ENCODE data around the gene ARFIP1.
"Not testable (repeated sequence)": the region's sequence is repeated elsewhere in the genome, so short reads cannot be mapped to it uniquely, and the experiment has no call there.

The ARFIP1 gene

DNA sequence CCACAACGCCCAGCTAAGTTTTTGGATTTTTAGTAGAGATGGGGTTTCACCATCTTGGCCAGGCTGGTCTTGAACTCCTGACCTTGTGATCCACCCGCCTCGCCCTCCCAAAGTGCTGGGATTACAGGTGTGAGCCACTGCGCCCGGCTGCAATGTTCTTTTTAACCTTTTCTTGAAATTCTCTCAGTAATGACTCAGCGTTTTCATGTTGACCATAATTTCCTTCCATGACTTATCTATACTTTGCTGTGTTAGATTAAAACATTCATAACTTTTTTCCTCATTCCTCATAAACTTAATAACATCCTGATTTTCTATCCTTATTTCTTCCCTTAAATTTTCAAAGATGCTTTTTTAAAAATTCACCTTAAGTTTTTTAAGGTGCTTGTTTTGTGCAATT lies 118.4 kb downstream of the ARFIP1 start:
- DNase-seq (ENCODE audit: low read depth): not testable (repeated sequence)

DNA sequence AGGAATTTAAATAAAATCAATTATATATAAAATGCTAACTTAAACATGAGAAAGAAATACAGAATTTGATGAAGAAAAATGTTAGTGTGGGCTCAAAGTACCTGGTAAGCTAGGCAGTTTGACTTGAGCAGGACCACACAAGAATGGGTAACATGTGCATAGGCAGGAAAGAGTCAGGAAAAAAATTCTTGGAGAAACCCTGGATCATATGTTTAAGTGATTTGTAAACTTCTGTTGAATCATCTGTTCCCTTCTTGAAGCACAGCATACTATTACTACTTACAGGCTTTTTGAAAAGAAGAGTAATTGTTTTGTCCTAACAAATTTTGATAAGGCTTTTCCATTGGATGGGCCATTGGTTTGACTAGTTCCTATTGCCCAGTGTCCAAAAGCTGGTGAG lies 118.9 kb downstream of the ARFIP1 start:
- DNase-seq (ENCODE audit: low read depth): no peak

DNA sequence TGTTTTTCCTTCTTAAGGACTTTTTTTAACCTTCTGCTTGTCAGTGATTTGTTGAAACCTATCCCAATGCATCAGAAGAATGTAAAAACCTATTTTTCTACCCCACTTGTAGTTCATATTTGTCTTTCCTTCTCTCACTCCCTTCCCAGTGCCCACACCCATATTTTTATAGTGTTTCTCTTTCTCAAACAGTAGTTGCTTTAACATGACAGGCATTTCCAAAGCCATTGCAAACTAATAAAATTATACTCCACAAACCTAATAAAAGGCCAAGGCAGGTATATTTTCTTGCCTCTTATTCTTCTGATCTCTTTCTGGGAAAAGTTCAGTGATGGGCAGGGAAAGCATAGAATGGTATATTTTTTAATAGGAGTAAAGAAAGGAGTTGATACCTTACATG lies 120.6 kb downstream of the ARFIP1 start:
- DNase-seq (ENCODE audit: low read depth): no peak

DNA sequence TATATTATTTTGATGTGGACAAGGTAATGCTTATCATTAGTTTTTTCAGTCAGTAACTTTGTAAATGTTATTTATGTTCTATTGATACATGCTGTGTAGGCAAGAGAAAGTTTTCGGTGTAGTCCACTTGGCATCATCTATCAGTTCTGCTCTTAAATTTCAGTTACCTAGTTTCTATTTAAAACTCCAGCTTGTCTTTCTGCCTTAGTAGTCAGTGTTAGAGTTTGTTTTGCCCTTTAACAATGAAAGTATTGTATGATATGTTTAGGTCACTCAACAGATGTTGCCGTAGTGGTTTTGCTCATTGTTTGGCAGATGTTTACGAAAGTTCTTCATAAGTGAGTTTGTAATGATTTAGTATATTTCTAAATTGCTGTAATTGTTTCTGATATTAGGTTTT lies 121.5 kb downstream of the ARFIP1 start:
- DNase-seq (ENCODE audit: low read depth): no peak

DNA sequence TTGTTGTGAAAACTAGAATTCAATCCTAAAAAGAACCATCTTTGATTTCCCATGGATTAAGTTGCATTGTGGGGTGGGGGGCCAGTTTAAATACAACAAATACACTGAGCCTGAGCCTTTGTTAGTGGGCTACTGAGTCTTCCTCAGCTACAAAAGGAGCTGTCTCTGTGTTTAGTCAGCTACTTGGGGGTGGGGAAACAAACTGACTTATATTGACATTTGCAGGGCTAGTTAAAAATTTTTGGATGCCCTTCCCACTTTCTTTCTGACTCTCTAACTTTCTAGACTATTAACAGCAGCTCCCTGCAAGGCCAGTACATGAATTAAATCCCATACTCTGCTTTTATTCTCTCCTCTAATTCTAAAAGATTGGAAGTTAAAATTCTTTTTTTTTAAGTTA lies 123.9 kb downstream of the ARFIP1 start:
- DNase-seq (ENCODE audit: low read depth): no peak

DNA sequence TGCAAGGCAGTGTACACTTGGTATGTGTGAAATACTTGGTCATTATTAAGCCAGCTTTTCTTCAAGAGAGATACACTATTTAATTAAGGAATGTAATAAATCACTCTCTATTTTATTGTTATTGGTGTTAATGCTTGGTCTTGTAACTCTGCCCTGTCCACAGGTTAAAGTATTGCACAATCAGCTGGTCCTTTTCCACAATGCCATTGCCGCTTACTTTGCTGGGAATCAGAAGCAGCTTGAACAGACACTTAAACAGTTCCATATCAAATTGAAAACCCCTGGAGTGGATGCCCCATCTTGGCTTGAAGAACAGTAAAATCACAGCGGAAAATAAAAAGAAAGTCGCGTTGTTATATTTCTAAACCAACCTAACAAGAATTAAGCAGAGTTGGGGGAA lies 130.1 kb downstream of the ARFIP1 start:
- DNase-seq (ENCODE audit: low read depth): no peak

DNA sequence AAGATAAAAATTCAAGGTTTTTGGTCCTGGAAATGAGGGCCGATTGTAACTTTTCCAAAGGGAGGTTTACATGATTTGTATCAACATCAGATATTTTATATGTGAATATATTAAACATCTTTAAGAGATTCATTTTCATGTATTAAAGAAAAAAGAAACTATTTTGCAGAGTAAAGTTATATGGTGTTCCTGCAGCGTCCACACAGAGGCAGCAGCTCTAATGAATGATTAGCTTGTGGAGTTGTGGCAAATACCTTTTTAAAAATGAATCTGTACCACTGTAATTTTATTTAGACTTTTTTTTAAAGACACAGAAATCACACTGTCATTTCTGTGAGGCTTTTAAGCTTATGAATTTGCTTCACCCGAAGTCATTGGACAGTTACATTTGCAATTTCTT lies 130.8 kb downstream of the ARFIP1 start:
- DNase-seq (ENCODE audit: low read depth): no peak

DNA sequence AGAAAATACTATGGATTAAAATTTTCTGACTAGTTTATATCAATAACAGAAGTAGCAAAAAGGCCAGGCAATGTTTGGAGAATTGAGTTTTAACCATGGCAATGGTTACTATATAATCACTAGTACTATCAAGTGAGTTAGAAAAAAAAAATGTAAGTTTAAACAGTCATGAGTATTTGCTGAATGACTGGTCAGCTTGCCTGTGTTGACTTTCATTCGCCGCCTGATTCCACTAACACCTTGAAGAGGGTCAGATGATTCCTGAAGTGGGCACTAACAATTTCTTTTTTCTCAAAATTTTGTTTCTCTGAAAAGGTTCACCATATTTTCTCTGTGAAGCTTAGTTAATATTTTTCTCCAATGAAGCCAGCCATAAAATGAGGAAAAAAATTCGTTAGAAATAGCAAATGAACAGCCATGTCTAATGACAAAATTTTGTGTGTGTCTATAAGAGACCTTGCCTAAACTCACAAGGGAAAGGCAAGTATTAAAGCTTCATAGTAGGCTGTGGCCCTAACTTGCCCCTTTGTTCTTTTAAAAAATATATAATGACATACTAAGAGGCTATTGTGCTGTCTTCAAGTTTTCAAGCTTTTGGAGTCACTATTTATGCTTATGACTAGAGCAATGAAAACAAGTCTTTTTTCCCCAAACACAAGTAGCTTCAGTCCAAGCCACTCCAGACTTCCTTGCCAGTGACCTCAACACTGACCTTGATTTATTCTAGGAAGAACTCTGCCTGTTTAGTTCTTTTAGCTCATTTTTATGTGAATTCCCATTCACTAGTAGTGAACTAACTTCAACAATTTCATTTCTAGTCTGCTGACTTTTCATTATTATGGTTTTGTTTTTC lies 138.0 kb downstream of the ARFIP1 start:
- no peak for DNase-seq (ENCODE audit: low read depth)

DNA sequence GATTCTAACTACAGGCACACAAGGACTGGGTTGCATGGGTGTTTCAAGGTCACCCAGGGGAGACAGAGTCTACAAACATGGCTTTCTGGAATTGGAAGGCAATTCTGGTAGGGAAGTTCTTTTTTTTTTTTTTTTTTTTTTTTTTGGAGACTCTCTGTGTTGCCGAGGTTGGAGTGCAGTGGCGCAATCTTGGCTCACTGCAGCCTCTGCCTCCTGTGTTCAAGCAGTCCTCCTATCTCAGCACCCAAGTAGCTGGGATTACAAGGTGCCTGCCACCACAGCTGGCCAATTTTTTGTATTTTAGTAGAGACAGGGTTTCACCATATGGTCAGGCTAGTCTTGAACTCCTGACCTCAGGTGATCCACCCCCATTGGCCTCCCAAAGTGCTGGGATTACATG lies 140.1 kb downstream of the ARFIP1 start:
- DNase-seq (ENCODE audit: low read depth): no peak

DNA sequence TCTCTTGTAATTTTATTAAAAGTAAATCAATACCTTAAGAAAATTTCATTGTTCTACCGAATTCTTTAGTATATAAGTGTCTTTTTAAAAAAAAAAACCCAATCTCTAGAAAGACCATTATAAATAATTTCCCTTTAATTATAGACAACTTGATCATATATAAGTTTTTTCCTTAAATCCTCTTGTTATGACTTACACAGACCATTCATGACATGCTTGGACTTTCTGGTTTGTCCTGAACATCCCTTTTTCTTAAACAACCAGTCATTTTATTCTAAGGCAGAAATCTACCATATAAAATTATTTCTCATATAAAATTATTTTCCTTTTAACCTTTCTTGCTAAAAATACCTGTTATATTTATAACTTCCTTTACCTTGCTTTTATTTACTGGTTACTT lies 141.0 kb downstream of the ARFIP1 start:
- no peak for DNase-seq (ENCODE audit: low read depth)

DNA sequence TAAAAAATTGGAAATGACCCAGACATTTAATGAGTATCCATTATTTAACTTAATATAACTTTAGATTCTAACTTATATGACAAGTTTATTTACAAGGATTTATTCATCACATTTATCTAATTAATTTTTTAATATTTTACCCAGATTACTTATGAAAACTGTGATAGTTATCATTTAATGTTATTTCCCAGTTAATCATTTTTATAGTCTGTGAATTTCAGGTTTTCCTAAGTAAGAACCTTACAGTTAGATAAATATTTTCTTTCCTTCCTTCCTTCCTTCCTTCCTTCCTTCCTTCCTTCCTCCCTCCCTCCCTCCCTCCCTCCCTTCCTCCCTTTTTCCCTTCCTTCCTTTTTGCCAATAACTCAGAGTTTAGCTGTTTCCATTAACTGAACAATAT lies 141.5 kb downstream of the ARFIP1 start:
- DNase-seq (ENCODE audit: low read depth): no peak

DNA sequence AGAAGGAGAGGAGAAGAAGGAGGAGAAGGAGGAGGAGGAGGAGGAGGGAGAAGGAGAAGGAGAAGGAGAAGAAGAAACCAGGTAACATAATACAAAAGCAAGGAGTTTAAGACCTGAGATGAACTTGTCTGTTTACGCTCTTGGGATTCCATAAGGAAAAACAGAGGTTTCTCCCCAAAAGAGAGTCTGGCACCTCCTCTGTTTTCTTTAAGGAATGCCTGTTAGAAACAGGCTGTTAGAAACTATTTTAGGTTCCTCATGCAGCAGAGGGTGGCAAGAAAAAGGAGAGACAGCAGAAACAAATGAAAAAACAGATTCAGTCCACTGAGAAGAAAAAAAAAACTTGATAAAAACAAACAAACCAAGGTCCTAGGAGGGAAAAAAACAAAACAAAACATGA lies 146.1 kb downstream of the ARFIP1 start:
- DNase-seq (ENCODE audit: low read depth): no peak

DNA sequence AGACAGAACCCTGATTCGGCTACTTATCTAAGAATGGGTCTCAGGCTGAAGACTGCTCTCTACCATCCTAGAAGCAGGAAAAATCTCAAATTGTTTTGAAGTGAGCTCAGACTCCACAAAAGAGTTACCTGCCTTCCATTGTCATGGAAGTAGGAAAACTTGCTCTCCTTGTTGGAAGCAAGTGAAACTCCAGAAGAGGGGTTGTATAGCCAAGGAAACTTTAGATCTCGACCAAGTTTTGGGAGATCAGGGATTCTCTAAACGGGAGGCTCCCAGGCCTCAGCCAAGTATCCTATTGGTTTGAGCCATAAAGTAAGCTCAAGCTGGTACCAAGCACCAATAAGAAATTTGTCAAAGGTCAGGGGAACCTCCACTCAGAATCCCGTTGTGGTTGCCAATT lies 147.2 kb downstream of the ARFIP1 start:
- no peak for DNase-seq (ENCODE audit: low read depth)

DNA sequence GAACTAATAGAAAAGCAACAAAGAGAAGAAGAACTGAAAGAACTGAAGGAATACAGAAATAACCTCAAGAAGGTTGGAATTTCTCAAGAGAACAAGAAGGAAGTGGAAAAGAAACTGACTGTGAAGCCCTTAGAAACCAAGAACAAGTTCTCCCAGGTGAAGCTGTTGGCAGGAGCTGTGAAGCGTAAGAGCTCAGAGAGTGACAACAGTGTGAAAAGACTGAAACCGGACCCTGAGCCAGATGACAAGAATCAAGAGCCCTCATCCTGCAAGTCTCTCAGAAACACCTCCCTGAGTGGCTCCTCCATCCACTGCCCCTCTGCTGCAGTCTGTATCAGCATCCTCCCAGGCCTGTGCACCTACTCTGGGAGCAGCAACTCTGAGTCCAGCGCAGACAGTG lies 148.0 kb downstream of the ARFIP1 start:
- DNase-seq (ENCODE audit: low read depth): no peak

DNA sequence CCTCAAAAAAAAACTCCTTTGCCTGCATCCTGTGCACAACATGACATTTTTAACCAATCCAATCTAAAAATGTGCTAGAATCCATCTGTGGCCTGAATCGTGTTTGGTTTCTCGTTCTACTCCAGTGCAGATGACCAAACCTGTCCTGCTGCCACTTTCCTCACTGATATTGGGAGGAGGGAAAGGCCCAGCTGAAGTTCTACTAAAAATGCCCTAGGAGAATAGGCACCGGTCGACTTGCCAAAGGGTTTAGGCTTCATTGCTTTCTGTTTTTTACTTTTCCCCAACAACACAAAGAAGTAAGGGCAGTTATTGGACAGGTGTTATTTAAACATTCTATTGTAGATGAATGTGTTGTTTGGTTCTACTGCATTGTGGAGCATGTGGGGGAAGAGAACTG lies 148.5 kb downstream of the ARFIP1 start:
- DNase-seq (ENCODE audit: low read depth): no peak

DNA sequence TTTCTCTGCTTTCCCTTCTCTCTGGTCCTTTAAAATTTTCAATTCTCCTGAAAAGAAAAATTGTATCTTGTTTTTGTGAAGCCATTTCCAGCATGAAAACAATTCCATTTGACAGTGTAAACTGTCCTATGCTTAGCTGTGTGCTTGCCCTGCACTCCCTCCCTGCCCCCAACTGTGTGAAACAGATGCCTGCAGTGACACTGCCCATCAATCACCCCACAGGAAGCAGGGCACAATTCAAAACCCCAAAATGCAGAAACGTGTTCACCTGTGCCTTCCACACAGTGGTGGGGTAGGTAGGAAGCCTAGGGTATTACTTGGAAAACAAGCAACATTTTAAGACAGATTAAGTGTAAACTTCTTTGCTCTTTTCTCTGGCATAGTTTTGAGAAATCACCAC lies 150.1 kb downstream of the ARFIP1 start:
- no peak for DNase-seq (ENCODE audit: low read depth)

DNA sequence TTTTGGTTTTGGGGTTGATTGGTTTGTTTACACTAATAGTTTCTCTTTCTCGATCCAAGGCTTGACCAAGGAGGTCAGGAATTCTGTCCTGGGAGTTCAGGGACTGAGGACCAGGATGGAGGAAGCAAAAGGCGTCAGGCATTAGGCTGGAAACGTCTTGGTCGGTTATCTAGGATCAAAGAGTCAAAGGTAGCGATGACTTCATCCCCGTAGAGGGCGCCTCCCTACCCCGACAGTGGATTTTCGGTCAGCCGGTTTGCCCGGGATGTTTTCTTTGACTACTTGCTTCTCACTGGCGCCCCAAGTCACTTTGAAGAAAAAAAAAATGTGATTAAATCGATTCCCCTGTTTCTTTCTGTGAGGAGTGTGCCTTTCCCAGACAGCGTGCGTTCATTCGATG lies 155.4 kb downstream of the ARFIP1 start:
- DNase-seq (ENCODE audit: low read depth): no peak

DNA sequence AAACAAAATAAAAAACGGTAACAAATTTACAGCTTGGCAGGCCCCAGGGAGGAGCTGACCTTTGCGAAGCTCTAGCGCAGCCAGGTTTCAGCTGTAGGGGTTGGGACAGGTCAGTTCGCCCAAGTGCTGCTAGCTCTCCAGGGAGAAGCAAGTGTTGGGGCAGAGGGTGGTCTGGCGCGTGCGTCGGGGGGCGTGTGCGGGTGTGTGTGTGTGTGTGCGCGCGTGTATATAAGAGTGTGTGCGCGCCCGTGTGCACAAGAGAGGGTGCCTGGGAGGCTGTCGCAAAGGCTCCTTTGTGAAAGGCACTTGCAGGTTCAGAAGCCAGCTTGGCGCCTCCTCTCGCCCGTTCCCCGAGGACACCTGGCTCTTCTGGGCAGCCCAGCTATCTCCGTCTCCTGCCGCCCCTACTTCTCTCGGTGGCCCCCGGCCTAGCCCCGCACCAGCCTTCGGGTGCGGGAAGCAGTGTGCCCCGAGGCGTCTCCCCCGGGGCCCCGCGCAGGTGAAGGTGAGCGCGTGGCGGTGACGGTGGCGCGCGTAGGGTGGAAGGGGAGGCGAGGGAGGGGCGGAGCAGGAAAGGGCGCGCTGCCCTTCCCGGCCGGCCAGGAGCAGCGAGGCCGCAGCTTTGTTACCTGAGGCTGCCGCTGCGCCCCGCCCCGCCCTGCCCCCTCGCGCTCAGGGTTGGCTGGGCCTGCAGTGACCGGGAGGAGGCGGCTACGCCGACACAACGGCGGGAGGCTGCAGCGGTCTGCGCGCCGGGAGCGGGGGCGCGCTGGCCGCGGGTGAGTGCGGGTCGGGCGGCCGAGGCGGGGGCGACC lies 156.1 kb downstream of the ARFIP1 start, which contains the start of gene FHDC1:
Gene FHDC1 (plus strand): TSS at position 693 of the 815 bp plus-strand sequence. CDS start 6,735 bp downstream, outside the sequence.
- DNase-seq (ENCODE audit: low read depth): no peak

DNA sequence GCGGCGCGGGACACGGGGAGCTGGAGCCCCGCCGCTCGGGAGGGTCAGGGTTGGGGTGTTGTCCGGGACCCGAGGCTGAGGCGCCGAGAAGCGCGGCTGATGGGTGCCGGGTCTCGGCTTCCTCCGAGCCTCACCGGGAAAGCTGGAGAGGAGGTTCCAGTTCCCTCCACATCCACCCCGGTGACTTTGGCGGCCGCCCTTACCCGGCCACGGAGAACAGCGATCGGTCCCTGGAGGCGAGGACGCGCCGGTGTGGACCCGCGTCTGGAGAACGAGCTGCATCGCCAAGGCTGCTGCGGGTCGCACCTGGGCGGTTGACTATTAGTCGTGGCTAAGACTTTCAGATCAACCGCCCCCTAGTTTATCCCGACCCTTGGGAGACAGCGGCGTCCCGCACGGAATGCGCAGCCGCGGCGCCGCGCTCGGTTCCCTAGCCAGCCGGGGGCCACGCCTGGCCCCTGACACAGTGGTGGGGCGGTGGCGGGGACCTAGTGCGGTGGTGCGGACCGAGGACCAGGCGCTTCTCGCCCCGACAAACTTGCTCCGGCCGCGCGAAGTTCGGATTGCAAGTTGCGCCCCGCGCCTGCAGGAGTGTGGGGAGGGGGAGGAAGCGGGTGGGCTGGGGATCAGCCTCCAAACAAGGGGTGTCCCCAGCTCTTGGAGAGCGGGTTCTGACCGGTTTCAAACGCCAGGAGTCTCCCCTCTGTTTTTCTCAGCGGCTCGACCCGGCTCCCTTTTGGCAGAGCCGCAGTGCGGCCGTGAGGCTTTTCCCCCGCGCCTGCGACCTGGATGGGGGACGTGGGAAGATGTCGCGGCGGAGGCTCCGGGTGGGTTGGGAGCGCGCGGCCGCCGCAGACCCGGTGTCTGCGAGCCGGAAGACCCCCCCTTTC lies 156.9 kb downstream of the ARFIP1 start:
- no peak for DNase-seq (ENCODE audit: low read depth)

DNA sequence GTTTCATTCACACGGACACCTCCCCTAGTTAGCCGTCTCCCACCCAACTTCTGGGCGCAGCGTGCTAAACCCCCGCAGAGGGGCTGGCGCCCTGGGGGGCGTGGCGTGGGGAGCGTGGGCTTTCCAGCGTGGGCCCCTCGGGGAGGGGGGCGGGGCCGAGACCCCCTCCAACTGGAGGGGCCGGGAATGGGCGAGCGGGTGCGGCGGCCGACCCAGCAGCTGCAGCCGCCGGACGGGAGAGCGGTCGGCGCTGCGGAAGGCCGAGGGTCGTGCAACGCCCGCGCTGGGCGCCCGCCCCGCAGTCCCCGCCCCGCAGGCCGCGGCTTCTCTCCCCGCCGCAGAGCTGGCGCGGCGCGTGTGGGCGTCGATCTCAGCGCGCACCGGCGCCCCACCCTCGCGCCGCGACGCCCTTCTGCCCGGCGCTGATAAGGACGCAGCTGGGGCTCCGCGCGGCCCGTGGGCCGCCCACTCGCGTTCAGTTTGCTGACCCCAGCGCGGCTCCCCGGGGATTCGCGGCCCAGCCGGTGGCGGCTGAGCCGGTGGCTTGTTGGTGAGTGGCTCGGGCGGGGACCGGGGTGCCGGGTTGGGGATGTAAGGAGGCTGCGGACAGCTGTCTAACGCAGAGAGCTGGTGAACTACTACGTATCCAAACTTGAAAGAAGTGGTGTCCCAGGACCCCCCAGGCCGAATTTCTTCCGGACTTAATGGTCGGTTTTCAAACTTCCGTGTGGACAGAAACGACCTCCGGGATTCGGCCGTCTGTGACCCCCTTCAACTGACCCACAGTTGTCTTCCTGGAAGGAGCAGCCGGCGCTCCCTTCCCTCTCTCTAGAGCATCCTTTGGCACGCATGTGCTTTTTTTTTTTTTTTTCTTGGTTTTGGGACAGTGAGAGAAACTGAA lies 157.8 kb downstream of the ARFIP1 start:
- no peak for DNase-seq (ENCODE audit: low read depth)

DNA sequence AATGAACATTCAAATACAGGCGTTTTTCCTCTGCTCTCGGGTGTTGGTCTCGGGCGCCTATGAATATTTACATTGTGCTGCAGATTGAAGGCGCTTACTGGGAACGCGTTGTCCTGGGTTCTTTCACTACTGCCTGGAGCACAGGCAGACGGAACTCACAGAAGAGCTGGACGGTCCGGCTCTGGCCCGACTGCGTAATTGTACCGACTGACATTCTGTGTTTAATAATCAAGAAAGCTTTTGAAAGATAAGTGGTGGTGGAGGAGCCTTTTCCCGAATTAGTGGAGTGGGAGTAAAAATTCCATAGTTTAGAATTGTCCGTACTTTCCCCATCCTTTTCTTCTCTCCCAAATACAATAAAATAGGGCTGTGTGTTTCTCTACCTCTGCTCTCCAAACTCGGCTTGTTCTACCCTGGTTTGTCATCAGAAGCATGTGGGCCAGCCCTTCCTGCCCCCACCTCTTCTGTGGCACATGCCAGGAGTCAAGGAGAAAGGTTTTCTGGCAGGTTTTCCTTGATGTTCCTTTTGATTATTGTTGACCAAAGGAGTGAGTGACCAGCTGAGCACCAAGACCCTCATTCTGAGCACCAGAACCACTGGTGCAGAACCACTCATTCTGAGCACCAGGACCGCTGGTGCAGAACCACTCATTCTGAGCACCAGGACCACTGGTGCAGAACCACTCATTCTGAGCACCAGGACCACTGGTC lies 158.6 kb downstream of the ARFIP1 start:
- DNase-seq (ENCODE audit: low read depth): no peak
